Fibroblast of lung (primary cell): ENCODE data around the gene DDX54. TPM values are rescaled to one million over a fixed set of nuclear protein-coding genes. Genes with fewer than 3 reads are reported as not detected.

Experiments used
- DNase-seq, 2 donors: peaks; one replicate each; pipeline versions ENCODE4 v3.0.0 to v3.0.0-alpha.2; 2010; ENCODE audit warnings: low read depth in 2 of 2
- H2AFZ ChIP-seq: 2 replicates; pipeline ENCODE4 v1.5.1; 2012; ENCODE audit warnings: low read length, control low read depth, inconsistent platforms
- H3K27ac ChIP-seq: 2 replicates; pipeline ENCODE4 v1.5.1; 2011; ENCODE audit warnings: low read length, control low read depth; ENCODE audit not compliant: insufficient read depth
- H3K27me3 ChIP-seq: 2 replicates; pipeline ENCODE4 v1.5.1; 2011; ENCODE audit warnings: mild to moderate bottlenecking, low read length; ENCODE audit not compliant: control insufficient read depth, insufficient read depth
- H3K36me3 ChIP-seq: 2 replicates; pipeline ENCODE4 v1.5.1; 2011; ENCODE audit warnings: low read length; ENCODE audit not compliant: control insufficient read depth, insufficient read depth
- H3K4me1 ChIP-seq: 2 replicates; pipeline ENCODE4 v1.5.1; 2011; ENCODE audit warnings: low read length; ENCODE audit not compliant: control insufficient read depth, insufficient read depth; ENCODE audit errors: extremely low read depth
- H3K4me2 ChIP-seq: 2 replicates; pipeline ENCODE4 v1.5.1; 2011; ENCODE audit warnings: low read length, control low read depth; ENCODE audit not compliant: insufficient read depth; ENCODE audit errors: extremely low read depth
- H3K4me3 ChIP-seq, 4 experiments: fragments of 200-600 bp in 1 of 4; sonication (generic) in 1 of 4; replicated peaks in 1 of 4; 2 replicates each; pipeline ENCODE4 v1.5.1; 2011 to 2016; ENCODE audit warnings: low read length in 4 of 4, low read depth in 3 of 4, mild to moderate bottlenecking in 3 of 4, control low read depth in 2 of 4, inconsistent platforms in 1 of 4, mixed read lengths in 1 of 4; ENCODE audit not compliant: insufficient read depth in 1 of 4; ENCODE audit errors: control extremely low read depth in 1 of 4
- H3K79me2 ChIP-seq: 2 replicates; pipeline ENCODE4 v1.5.1; 2012; ENCODE audit warnings: mild to moderate bottlenecking, low read length, inconsistent platforms; ENCODE audit not compliant: control insufficient read depth, insufficient read depth
- H3K9ac ChIP-seq: 2 replicates; pipeline ENCODE4 v1.5.1; 2011; ENCODE audit warnings: mild to moderate bottlenecking, low read length, control low read depth; ENCODE audit not compliant: insufficient read depth
- H3K9me3 ChIP-seq: 2 replicates; pipeline ENCODE4 v1.5.1; 2012; ENCODE audit warnings: low read depth, low read length; ENCODE audit not compliant: control insufficient read depth, insufficient read depth
- H4K20me1 ChIP-seq: 2 replicates; pipeline ENCODE4 v1.5.1; 2011; ENCODE audit warnings: low read length; ENCODE audit not compliant: control insufficient read depth, insufficient read depth; ENCODE audit errors: extremely low read depth
- CTCF ChIP-seq, 2 donors: IDR thresholded peaks in 1 of 2; conservative IDR thresholded peaks in 1 of 2; 1 replicate in 1 of 2; 2 replicates in 1 of 2; pipeline ENCODE4 v1.5.1; 2011 to 2012; ENCODE audit warnings: low read length in 2 of 2, control low read depth in 1 of 2, inconsistent platforms in 1 of 2, low read depth in 1 of 2, mild to moderate bottlenecking in 1 of 2
- EZH2 ChIP-seq: IDR thresholded peaks from 2 replicates; pipeline ENCODE4 v1.5.1; 2012; ENCODE audit warnings: low read length, control low read depth, mild to moderate bottlenecking; ENCODE audit errors: missing control alignments
- polyA plus RNA-seq, 2 donors: library from polyadenylated mRNA; depleted of rRNA in 1 of 2; stranded (reverse) in 1 of 2; unstranded in 1 of 2; fragments of >200 nt; gene quantifications; 2 replicates each; pipeline ENCODE4 v1.2.1, GENCODE V29; 2011 to 2012; ENCODE audit warnings: missing spikeins in 1 of 2
- total RNA-seq: library from RNA; depleted of rRNA; stranded (reverse); fragments of >200 nt; gene quantifications from 2 replicates; pipeline ENCODE4 v1.2.1, GENCODE V29; 2014

Gene DDX54
- total and polyA plus RNA-seq, 2 donors (not counting 1 experiment from before 2014, with no cell fraction given): 20.5 to 23.6 TPM

DNA sequence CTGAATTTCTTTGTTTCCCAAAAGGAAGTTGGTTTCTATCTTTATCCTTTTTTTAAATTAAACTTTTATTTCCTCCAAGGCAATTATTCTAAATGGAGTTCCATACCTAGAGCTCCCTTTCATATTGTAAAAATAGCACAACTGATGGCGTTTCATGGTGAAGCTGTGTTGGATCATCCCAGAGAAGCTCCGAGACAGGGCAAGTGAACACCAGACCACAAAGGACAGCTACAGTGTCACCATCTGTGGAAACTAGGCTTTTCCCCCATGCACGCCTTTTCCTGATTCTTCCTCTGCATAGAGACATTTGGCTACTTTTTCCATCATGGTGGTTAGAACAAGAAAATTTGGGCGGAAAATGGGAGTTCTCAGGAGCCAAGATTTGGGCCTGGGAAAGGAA is 48.7 kb upstream of the DDX54 start:
- Histone ChIP-seq H3K27me3 (no peaks in the 10 kb centered on the region), H3K36me3 (peaks cover 13% of the 10 kb centered on the region), H2AFZ (no peak overlapping the region), H3K4me3 (no peak overlapping the region), H3K9me3 (no peaks in the 10 kb centered on the region), H3K9ac (no peak overlapping the region), H3K79me2 (no peaks in the 10 kb centered on the region), H3K27ac (no peak overlapping the region), H3K4me2 (no peak overlapping the region), H4K20me1 (no peaks in the 10 kb centered on the region), H3K4me1 (peaks cover 2% of the 10 kb centered on the region)
- no peak for DNase-seq
- TF ChIP-seq CTCF (conservative IDR thresholded peaks at IDR 0.05 in 1 of 2, IDR thresholded peaks at IDR 0.05 in 1 of 2; ENCODE audit: low read depth in 1 of 2, low read length in 2 of 2): no peak
- TF ChIP-seq EZH2: no peak

- Histone ChIP-seq H3K9me3 (no peaks in the 10 kb centered on the region), H3K79me2 (no peaks in the 10 kb centered on the region), H4K20me1 (no peaks in the 10 kb centered on the region), H3K36me3 (peaks cover 13% of the 10 kb centered on the region), H3K4me2 (no peak overlapping the region), H3K27ac (no peak overlapping the region), H3K27me3 (no peaks in the 10 kb centered on the region), H3K4me1 (peaks cover 2% of the 10 kb centered on the region), H3K4me3 (no peak overlapping the region), H3K9ac (no peak overlapping the region), H2AFZ (no peak overlapping the region)
- no peak for TF ChIP-seq CTCF (conservative IDR thresholded peaks at IDR 0.05 in 1 of 2, IDR thresholded peaks at IDR 0.05 in 1 of 2; ENCODE audit: low read depth in 1 of 2, low read length in 2 of 2)
- no peak for TF ChIP-seq EZH2
- peak in 1 of 2 donors; percentile 82 for DNase-seq
Measured at GRCh38 chr12:113232840-113233585, 47.7 kb upstream of the DDX54 start.

DNA sequence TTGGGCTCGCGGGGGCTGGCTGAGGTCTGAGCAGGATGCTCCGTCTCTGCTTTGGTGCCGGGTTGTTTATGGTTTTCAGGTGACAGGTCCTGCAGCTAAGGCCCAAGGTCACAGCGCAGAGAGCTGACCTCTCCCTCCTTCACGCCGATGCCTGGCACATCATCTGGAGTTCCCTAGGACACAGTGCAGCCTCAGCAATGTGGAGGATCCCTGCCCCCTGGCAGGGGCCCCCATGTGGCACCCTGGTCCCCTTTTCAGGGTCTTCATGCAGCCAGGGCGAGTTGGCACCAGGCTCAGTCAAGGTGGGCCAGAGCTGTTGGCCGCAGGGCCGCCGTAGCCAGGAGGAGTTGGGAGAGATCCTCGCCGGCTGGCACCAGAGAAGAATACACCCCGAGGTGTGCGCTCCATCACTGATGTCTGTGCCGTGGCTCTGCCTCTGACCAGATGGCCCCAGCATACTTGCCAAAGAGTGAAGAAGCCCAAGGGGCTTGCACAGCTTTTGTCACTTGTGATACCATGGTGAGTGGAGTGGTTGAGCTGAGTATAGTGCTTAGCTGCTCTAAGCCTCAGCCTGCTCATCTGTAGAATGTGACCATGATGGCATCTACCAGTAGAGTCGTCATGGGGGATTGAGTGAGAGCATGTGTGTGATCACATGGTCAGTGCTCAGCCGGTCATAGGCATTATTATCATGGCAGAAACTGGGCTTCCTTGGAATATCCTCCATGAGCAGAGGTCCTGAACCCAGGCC is 47.0 kb upstream of the DDX54 start:
- Histone ChIP-seq H3K27ac (no peak overlapping the region), H3K4me3 (no peak overlapping the region), H3K4me2 (no peak overlapping the region), H3K9me3 (no peaks in the 10 kb centered on the region), H3K36me3 (peaks cover 13% of the 10 kb centered on the region), H4K20me1 (no peaks in the 10 kb centered on the region), H3K4me1 (peaks cover 2% of the 10 kb centered on the region), H3K79me2 (no peaks in the 10 kb centered on the region), H3K27me3 (no peaks in the 10 kb centered on the region), H3K9ac (no peak overlapping the region), H2AFZ (no peak overlapping the region)
- DNase-seq: no peak
- no peak for TF ChIP-seq EZH2
- no peak for TF ChIP-seq CTCF (conservative IDR thresholded peaks at IDR 0.05 in 1 of 2, IDR thresholded peaks at IDR 0.05 in 1 of 2; ENCODE audit: low read depth in 1 of 2, low read length in 2 of 2)
